HG02678 (cell line): Measurements from ENCODE around the gene SULT1C4.
"Not testable (repeated sequence)": the region's sequence is repeated elsewhere in the genome, so short reads cannot be mapped to it uniquely, and the experiment has no call there.

ENCODE experiments used
- ATAC-seq: cut with Tn5 transposase; IDR thresholded peaks from one replicate; pipeline ENCODE4 v1.9.1; 2021; ENCODE audit warnings: mild to moderate bottlenecking, moderate library complexity; ENCODE audit not compliant: unreplicated experiment

Gene SULT1C4

DNA sequence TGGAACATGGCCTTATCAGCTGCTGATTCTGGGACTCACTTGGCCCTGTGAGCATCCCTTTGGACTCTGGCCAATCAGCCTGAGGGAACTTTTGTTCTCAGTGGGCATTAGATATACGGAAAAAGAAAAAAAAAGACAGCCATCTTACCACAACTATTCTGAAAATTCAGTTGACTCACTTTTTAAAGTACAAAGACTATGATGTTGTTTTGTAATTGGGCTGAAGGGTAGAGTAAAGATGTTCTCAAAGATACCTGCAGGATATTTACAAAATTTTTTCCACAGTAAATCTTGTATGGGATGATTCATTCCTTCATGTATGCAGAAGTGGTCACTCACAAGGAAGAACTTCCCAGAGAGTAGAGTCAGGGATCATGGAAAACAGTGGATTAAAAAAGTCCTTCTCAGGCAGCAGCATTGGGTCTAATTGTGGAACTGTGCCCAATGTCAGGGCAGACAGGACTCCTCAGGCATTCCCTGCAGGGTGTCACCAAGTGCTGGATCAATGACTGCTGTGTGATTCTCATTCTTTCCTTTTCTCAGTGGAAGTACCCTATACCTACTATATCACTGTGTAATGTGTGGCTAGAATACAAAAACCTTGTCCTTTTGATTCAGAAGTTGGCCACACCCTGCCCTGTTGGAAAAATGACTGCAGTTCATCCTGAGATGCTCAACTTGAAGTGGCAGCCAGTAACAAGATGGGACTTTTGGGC, 35.4 kb downstream of the SULT1C4 start:
- ATAC-seq: no peak

DNA sequence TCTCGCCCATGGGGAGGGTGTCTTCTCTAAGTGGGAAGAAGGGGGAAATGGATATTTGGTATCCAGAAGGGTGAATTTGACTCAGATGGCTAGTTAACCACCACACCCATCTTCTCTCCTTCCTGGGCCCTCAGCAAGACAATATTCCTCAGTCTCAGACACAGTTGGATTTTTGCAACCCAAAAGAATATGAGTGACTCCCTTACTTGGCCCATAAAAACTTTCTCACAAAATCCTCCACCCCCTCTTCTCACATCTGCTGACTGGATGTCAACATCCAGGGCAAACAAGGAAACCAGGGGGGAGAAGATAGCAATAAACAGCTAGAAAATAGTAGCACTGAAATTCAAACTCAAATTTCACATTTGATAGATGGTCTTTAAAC, 35.9 kb downstream of the SULT1C4 start:
- no peak for ATAC-seq

DNA sequence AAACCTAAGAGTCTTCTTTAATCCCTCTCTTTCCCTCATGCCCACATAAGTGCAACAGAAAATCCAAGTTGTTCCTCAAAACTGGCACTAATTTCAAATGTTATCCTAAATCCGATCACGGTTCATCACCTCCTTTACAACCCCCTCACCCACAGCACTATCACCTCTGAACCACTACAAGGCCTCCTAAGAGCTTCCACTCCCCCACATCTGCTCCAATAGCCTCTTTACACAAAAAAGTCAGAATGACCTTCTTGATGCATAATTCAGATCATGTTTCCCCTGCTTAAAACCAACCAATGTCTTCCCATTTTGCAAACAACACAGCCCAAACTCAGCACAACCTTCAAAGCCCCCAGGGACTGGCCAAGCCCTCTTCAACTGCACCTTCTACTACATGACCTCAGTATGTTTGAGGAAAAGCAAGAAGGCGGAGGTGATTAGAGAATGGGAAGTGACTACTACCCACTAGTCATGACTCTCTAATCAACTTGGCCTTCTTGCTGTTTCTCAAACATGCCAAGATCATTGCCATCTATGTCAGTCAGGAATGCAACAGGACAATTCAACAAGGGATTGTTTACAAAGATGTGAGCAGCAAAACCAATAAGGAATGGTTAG, 36.6 kb downstream of the SULT1C4 start:
- no peak for ATAC-seq

DNA sequence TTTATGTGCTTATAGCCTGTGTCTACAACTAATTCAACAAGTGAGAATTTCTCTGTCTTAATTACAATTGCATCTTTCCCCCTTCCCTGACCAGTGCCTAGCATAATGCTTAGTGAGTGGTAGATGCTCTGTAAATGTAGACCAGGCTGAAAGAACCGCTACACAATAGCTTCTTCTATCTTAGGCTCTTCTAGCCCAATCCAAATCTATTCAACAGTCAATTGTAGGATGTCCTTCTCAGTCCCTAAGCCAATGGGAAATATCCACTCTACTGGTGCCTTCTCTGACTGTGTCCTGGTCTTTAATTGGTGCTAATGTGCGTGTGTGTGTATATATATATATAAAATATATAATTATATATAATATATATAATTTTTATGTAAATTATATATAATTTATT, 37.2 kb downstream of the SULT1C4 start:
- no peak for ATAC-seq

DNA sequence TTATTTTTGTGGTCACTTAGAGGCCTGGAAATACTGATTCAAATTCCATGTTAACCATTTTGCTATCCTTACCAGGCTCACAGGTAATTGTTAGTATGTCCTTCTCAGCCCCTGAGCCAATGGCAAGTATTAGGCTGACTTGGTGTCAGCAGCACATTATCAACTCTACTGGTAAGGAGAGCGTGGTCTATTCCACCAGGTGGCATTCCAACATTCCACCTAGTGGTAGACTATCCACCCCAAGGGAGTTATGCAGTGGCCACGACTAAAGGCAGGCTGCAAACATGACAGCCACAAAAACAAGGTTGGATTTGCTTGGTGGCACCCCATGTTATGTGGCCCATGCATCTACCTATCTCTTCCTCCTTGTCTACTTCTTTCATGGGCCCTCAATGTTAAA, 39.5 kb downstream of the SULT1C4 start:
- ATAC-seq: no peak

DNA sequence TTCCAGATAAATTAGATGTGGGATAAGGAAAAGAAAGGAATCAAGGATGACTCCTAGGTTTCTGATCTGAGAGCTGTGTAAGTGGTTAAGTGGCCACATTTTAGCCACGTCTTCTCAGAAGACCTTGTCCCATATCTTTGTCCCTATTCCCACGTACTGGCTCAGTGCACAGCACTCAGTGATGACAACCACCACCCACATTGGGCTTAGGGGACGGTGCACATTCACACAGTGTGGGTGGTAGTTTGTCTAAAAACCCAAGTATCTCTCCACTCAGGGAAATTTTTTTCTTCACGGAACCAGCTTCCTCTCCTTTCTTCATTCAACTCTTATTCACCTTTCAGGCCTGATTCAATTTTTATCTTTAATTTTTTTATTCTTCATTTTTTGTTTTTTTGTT, 40.7 kb downstream of the SULT1C4 start:
- no peak for ATAC-seq

DNA sequence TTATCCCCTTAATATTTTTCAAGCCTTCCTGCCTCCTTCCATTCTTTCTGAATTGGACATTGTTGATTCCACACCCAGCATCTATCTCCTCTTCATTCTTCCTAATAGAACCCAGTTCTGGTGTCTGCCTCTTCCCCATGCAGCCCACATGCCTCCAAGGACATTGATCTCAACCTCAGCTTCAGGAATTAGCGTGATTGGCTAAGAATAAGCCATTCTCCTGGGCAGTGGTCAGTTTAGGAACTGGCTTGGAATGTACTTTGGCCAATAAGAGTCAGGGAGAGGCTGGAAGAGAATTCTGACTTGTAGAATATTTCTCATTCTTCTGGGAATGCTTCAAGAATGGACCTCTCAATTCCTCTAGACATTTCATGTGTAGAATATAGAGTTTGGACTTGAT, 45.3 kb downstream of the SULT1C4 start:
- ATAC-seq: no peak

DNA sequence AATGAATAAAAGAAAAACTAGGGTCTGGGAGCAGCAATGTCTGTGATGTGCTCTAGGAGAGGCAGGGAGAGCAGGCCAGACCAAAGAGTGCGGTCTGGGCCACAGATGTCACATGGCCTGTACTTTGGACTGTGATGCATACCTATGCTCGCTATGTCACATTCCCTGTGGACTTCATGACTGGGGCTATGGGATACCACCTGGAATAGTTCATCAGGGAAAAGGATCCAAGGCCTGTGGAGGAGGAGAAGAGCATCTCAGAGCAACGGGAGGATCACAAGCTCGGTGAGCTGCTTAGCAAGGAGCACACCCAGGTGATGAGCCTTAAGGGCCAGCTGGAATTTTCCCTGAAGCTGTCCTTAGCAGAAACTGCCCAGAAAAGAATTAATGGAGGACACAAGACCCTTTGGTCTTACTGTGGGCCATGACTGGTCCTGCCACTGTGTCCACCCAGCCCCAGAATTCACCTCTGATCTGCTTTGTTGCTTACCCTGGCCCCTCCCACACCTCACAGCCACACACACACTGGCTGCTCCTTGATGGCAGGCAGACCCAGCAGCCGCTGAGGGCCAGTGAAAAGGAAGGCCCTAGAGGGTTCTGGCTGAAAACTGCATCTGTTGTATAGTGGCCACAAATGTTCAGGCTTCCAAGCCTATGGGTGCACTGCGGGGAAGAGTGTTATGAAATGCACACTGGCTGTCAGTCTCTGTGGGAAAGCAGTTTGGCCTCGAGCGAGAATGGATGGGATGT, 45.9 kb downstream of the SULT1C4 start:
- no peak for ATAC-seq

DNA sequence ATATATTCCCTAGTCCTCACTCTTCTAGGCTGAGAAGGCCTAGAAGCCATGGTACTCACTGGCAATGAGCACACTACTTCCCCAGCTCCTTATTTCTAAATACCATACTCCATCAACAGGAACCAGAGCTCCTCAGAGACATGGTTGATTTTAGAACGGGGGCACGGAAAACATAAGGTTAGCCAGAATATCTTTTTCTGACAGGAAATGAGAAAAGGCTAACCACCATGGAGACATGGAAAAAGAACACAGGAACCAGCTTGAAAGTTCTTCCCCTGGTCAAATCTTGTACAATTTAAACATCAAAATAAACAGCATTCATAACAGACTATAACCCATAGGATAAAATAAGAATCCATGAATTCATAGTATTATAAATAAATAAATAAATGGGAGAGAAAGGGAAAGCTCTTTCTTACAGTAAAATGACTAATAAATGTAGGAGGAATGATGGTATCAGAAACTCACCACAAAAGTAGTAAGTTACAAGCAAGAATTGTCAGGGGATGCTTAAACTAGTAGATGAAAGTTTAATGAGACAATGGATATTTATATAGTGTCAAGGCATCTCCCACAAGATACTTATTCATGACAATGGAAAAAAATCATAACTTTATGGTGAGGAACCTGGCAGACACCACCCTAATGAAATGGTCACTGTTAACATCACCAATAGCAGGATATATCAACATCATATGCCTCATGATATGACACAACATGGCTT, 50.7 kb downstream of the SULT1C4 start:
- no peak for ATAC-seq

DNA sequence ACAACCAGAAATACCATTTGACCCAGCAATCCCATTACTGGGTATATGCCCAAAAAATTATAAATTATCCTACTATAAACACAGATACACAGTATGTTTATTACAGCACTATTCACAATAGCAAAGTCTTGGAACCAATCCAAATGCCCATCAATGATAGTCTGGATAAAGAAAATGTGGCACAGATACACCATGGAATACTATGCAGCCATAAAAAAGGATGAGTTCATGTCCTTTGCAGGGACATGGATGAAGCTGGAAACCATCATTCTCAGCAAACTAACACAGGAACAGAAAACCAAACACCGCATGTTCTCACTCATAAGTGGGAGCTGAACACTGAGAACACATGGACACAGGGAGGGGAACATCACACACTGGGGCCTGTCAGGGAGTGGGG, 57.8 kb downstream of the SULT1C4 start:
- not testable (repeated sequence) for ATAC-seq

DNA sequence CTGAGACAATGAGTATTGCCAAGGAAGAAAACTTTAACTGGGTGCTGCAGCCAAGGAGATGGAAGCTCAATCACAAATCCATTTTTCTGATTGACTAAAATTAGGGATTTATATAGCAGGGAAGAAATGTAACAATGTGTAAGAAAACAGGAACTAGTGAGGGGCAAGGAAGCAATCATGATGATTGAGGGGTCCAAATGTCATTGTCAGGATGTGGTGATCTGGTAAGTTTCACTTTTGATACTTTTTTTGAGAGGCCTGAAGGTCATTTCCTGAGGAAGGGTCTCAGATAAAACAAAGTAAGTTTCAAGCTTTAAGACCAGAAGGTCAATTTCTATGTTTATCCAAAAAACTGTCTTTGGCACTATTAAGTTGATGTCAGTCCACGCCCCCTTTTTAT, 59.2 kb downstream of the SULT1C4 start:
- no peak for ATAC-seq
